ENCODE data around the gene CTSE.
"Not testable (repeated sequence)": the region's sequence is repeated elsewhere in the genome, so short reads cannot be mapped to it uniquely, and the experiment has no call there.

The CTSE gene

GRCh38 chr1:206000641-206001339, 22.9 kb downstream of the CTSE start:
- no peaks in the 10 kb centered on the region for H3K27me3 ChIP-seq (ENCODE audit: insufficient read depth, low read depth, severe bottlenecking)
- peak; percentile 7 for DNase-seq
- H3K36me3 ChIP-seq = no peaks in the 10 kb centered on the region
- no peak overlapping the region for H3K4me3 ChIP-seq (ENCODE audit: low read depth, low read length)
- peaks cover 3% of the 10 kb centered on the region for H3K9me3 ChIP-seq (ENCODE audit: severe bottlenecking)
- H3K27ac ChIP-seq = no peak overlapping the region
- no peak for TF ChIP-seq CTCF (IDR thresholded peaks at IDR 0.05; ENCODE audit: low read depth, low read length)

GRCh38 chr1:205998457-205999241, 25.0 kb downstream of the CTSE start:
- Histone ChIP-seq H3K27me3 (ENCODE audit: insufficient read depth, low read depth, severe bottlenecking) (no peaks in the 10 kb centered on the region), H3K27ac (no peak overlapping the region), H3K9me3 (ENCODE audit: severe bottlenecking) (peaks cover 3% of the 10 kb centered on the region), H3K36me3 (no peaks in the 10 kb centered on the region), H3K4me3 (ENCODE audit: low read depth, low read length) (no peak overlapping the region)
- no peak for TF ChIP-seq CTCF (IDR thresholded peaks at IDR 0.05; ENCODE audit: low read depth, low read length)
- peak; percentile 7 for DNase-seq

- H3K4me3 ChIP-seq (ENCODE audit: low read depth, low read length); H3K9me3 ChIP-seq (ENCODE audit: severe bottlenecking); H3K36me3 ChIP-seq; DNase-seq; H3K27ac ChIP-seq; H3K27me3 ChIP-seq (ENCODE audit: insufficient read depth, low read depth, severe bottlenecking): not testable (repeated sequence)
Observed at GRCh38 chr1:205996641-205997040, 27.1 kb downstream of the CTSE start.

GRCh38 chr1:205994346-205994745, 29.3 kb downstream of the CTSE start:
- peak; percentile 27 for DNase-seq
- H3K36me3 ChIP-seq = no peaks in the 10 kb centered on the region
- no peak overlapping the region for H3K4me3 ChIP-seq (ENCODE audit: low read depth, low read length)
- no peak overlapping the region for H3K27ac ChIP-seq
- H3K27me3 ChIP-seq (ENCODE audit: insufficient read depth, low read depth, severe bottlenecking) = peaks cover 4% of the 10 kb centered on the region
- no peaks in the 10 kb centered on the region for H3K9me3 ChIP-seq (ENCODE audit: severe bottlenecking)
- no peak for TF ChIP-seq CTCF (IDR thresholded peaks at IDR 0.05; ENCODE audit: low read depth, low read length)

GRCh38 chr1:205993068-205993467, 30.6 kb downstream of the CTSE start:
- Histone ChIP-seq H3K27me3 (ENCODE audit: insufficient read depth, low read depth, severe bottlenecking) (peaks cover 4% of the 10 kb centered on the region), H3K9me3 (ENCODE audit: severe bottlenecking) (no peaks in the 10 kb centered on the region), H3K36me3 (no peaks in the 10 kb centered on the region), H3K4me3 (ENCODE audit: low read depth, low read length) (no peak overlapping the region), H3K27ac (no peak overlapping the region)
- peak; percentile 2 for DNase-seq
- no peak for TF ChIP-seq CTCF (IDR thresholded peaks at IDR 0.05; ENCODE audit: low read depth, low read length)

- TF ChIP-seq CTCF (IDR thresholded peaks at IDR 0.05; ENCODE audit: low read depth, low read length) = no peak
- Histone ChIP-seq H3K4me3 (ENCODE audit: low read depth, low read length) (no peak overlapping the region), H3K27ac (no peak overlapping the region), H3K36me3 (no peaks in the 10 kb centered on the region), H3K9me3 (ENCODE audit: severe bottlenecking) (no peaks in the 10 kb centered on the region), H3K27me3 (ENCODE audit: insufficient read depth, low read depth, severe bottlenecking) (peaks cover 4% of the 10 kb centered on the region)
- DNase-seq = no peak
Observed at GRCh38 chr1:205992218-205992882, 31.3 kb downstream of the CTSE start.

Measured in WERI-Rb-1 (cell line).